Measurements from ENCODE around the gene CPA2.
A peak's percentile ranks its signal among the peaks of the same experiment; 100 is the strongest.
"Not testable (repeated sequence)": the region's sequence is repeated elsewhere in the genome, so short reads cannot be mapped to it uniquely, and the experiment has no call there.

The CPA2 gene

GRCh38 chr7:130232209-130232608 lies 34.5 kb upstream of the CPA2 start:
- H3K36me3 ChIP-seq (replicated peaks in 1 of 2; ENCODE audit: control insufficient read depth in 2 of 2, insufficient read depth in 2 of 2, low read length in 2 of 2): peaks cover 0 to 2% of the 10 kb centered on the region in 2 donors
- no peak overlapping the region for H3K27ac ChIP-seq (replicated peaks; ENCODE audit: low read length)
- H3K9me3 ChIP-seq (replicated peaks in 1 of 2; ENCODE audit: control insufficient read depth in 2 of 2, insufficient read depth in 1 of 2, low read depth in 1 of 2, low read length in 2 of 2): peaks cover 2 to 4% of the 10 kb centered on the region in 2 donors
- H3K4me3 ChIP-seq (ENCODE audit: low read length in 2 of 2): no peak overlapping the region
- H2BK12ac ChIP-seq (ENCODE audit: low read length): no peak overlapping the region
- peak overlapping the region; percentile 40 for H2AK5ac ChIP-seq (ENCODE audit: low read depth, low read length)
- DNase-seq (ENCODE audit: low spot score): no peak
- H4K8ac ChIP-seq (ENCODE audit: low read depth, low read length): no peak overlapping the region
- peaks cover 6 to 14% of the 10 kb centered on the region in 2 donors for H3K4me1 ChIP-seq (ENCODE audit: control insufficient read depth in 2 of 2, insufficient read depth in 1 of 2, low read depth in 1 of 2, low read length in 2 of 2)
- no peak overlapping the region for H3K4me2 ChIP-seq (ENCODE audit: insufficient read depth, low read length, poor library complexity, severe bottlenecking)
- H3K23ac ChIP-seq (ENCODE audit: low read depth, low read length, poor library complexity): no peak overlapping the region
- no peak overlapping the region for H3K14ac ChIP-seq (ENCODE audit: low read length)
- no peak overlapping the region for H3K4ac ChIP-seq (ENCODE audit: low read length)
- no peak overlapping the region for H3K9ac ChIP-seq (ENCODE audit: low read depth, low read length, poor library complexity)
- WGBS, 2 donors (ENCODE audit: extremely low coverage in 2 of 2, insufficient read length in 2 of 2, insufficient replicate concordance in 1 of 2): no CpG with 5 or more reads among the region's 2 CpGs
- H2BK15ac ChIP-seq (ENCODE audit: low read length): peak overlapping the region; percentile 37
- no peaks in the 10 kb centered on the region for H3K79me1 ChIP-seq (ENCODE audit: low read depth, low read length)
- H3K27me3 ChIP-seq (ENCODE audit: control insufficient read depth in 3 of 3, insufficient read depth in 3 of 3, low read depth in 1 of 3, low read length in 3 of 3): no peaks in the 10 kb centered on the region
- H2BK5ac ChIP-seq (ENCODE audit: low read length): peak overlapping the region; percentile 43
- no peak overlapping the region for H4K91ac ChIP-seq (ENCODE audit: low read depth, low read length, poor library complexity)
- peak overlapping the region; percentile 42 for H3K18ac ChIP-seq (ENCODE audit: low read length)
- H2BK120ac ChIP-seq (ENCODE audit: low read depth, low read length): no peak overlapping the region
- H2AFZ ChIP-seq (ENCODE audit: low read length): peak overlapping the region; percentile 32

GRCh38 chr7:130234078-130234477 lies 32.6 kb upstream of the CPA2 start:
- no peak overlapping the region for H3K4ac ChIP-seq (ENCODE audit: low read length)
- no peak overlapping the region for H2BK120ac ChIP-seq (ENCODE audit: low read depth, low read length)
- H3K4me3 ChIP-seq (ENCODE audit: low read length in 2 of 2): no peak overlapping the region
- no peak overlapping the region for H3K23ac ChIP-seq (ENCODE audit: low read depth, low read length, poor library complexity)
- DNase-seq (ENCODE audit: low spot score): no peak
- H3K27me3 ChIP-seq (ENCODE audit: control insufficient read depth in 3 of 3, insufficient read depth in 3 of 3, low read depth in 1 of 3, low read length in 3 of 3): no peaks in the 10 kb centered on the region
- no peak overlapping the region for H3K27ac ChIP-seq (replicated peaks; ENCODE audit: low read length)
- H2BK5ac ChIP-seq (ENCODE audit: low read length): no peak overlapping the region
- no peak overlapping the region for H4K8ac ChIP-seq (ENCODE audit: low read depth, low read length)
- no peak overlapping the region for H2AK5ac ChIP-seq (ENCODE audit: low read depth, low read length)
- no peak overlapping the region for H2AFZ ChIP-seq (ENCODE audit: low read length)
- WGBS, 2 donors (ENCODE audit: extremely low coverage in 2 of 2, insufficient read length in 2 of 2, insufficient replicate concordance in 1 of 2): no CpG with 5 or more reads among the region's 2 CpGs
- H3K36me3 ChIP-seq (replicated peaks in 1 of 2; ENCODE audit: control insufficient read depth in 2 of 2, insufficient read depth in 2 of 2, low read length in 2 of 2): peaks cover 0 to 2% of the 10 kb centered on the region in 2 donors
- no peak overlapping the region for H3K4me2 ChIP-seq (ENCODE audit: insufficient read depth, low read length, poor library complexity, severe bottlenecking)
- H3K4me1 ChIP-seq (ENCODE audit: control insufficient read depth in 2 of 2, insufficient read depth in 1 of 2, low read depth in 1 of 2, low read length in 2 of 2): peaks cover under 1 to 13% of the 10 kb centered on the region in 2 donors
- no peak overlapping the region for H4K91ac ChIP-seq (ENCODE audit: low read depth, low read length, poor library complexity)
- peaks cover 2 to 4% of the 10 kb centered on the region in 2 donors for H3K9me3 ChIP-seq (replicated peaks in 1 of 2; ENCODE audit: control insufficient read depth in 2 of 2, insufficient read depth in 1 of 2, low read depth in 1 of 2, low read length in 2 of 2)
- H3K14ac ChIP-seq (ENCODE audit: low read length): no peak overlapping the region
- H3K9ac ChIP-seq (ENCODE audit: low read depth, low read length, poor library complexity): no peak overlapping the region
- H3K79me1 ChIP-seq (ENCODE audit: low read depth, low read length): no peaks in the 10 kb centered on the region
- H3K18ac ChIP-seq (ENCODE audit: low read length): no peak overlapping the region
- H2BK15ac ChIP-seq (ENCODE audit: low read length): no peak overlapping the region
- H2BK12ac ChIP-seq (ENCODE audit: low read length): no peak overlapping the region

GRCh38 chr7:130236361-130236760 lies 30.3 kb upstream of the CPA2 start:
- no CpG with 5 or more reads among the region's 4 CpGs for WGBS, 2 donors (ENCODE audit: extremely low coverage in 2 of 2, insufficient read length in 2 of 2, insufficient replicate concordance in 1 of 2)
- not testable (repeated sequence) for H2BK15ac ChIP-seq (ENCODE audit: low read length); H4K91ac ChIP-seq (ENCODE audit: low read depth, low read length, poor library complexity); H2BK120ac ChIP-seq (ENCODE audit: low read depth, low read length); H3K36me3 ChIP-seq (replicated peaks in 1 of 2; ENCODE audit: control insufficient read depth in 2 of 2, insufficient read depth in 2 of 2, low read length in 2 of 2); H3K9me3 ChIP-seq (replicated peaks in 1 of 2; ENCODE audit: control insufficient read depth in 2 of 2, insufficient read depth in 1 of 2, low read depth in 1 of 2, low read length in 2 of 2); H3K27ac ChIP-seq (replicated peaks; ENCODE audit: low read length); H2AFZ ChIP-seq (ENCODE audit: low read length); H4K8ac ChIP-seq (ENCODE audit: low read depth, low read length); H3K4me1 ChIP-seq (ENCODE audit: control insufficient read depth in 2 of 2, insufficient read depth in 1 of 2, low read depth in 1 of 2, low read length in 2 of 2); H3K4me2 ChIP-seq (ENCODE audit: insufficient read depth, low read length, poor library complexity, severe bottlenecking); H3K79me1 ChIP-seq (ENCODE audit: low read depth, low read length); H3K18ac ChIP-seq (ENCODE audit: low read length); H3K23ac ChIP-seq (ENCODE audit: low read depth, low read length, poor library complexity); H2BK12ac ChIP-seq (ENCODE audit: low read length); H2AK5ac ChIP-seq (ENCODE audit: low read depth, low read length); H3K9ac ChIP-seq (ENCODE audit: low read depth, low read length, poor library complexity); H3K14ac ChIP-seq (ENCODE audit: low read length); H3K4me3 ChIP-seq (ENCODE audit: low read length in 2 of 2); DNase-seq (ENCODE audit: low spot score); H3K4ac ChIP-seq (ENCODE audit: low read length); H2BK5ac ChIP-seq (ENCODE audit: low read length); H3K27me3 ChIP-seq (ENCODE audit: control insufficient read depth in 3 of 3, insufficient read depth in 3 of 3, low read depth in 1 of 3, low read length in 3 of 3)

GRCh38 chr7:130240240-130240639 lies 26.4 kb upstream of the CPA2 start:
- Histone ChIP-seq H4K8ac (ENCODE audit: low read depth, low read length) (no peak overlapping the region), H2BK5ac (ENCODE audit: low read length) (no peak overlapping the region), H3K4me1 (ENCODE audit: control insufficient read depth in 2 of 2, insufficient read depth in 1 of 2, low read depth in 1 of 2, low read length in 2 of 2) (peaks cover 0 to 1% of the 10 kb centered on the region in 2 donors), H2AK5ac (ENCODE audit: low read depth, low read length) (no peak overlapping the region), H2BK15ac (ENCODE audit: low read length) (peak overlapping the region; percentile 58), H3K14ac (ENCODE audit: low read length) (no peak overlapping the region), H3K27ac (replicated peaks; ENCODE audit: low read length) (no peak overlapping the region), H3K9me3 (replicated peaks in 1 of 2; ENCODE audit: control insufficient read depth in 2 of 2, insufficient read depth in 1 of 2, low read depth in 1 of 2, low read length in 2 of 2) (no peaks in the 10 kb centered on the region), H3K18ac (ENCODE audit: low read length) (no peak overlapping the region), H4K91ac (ENCODE audit: low read depth, low read length, poor library complexity) (no peak overlapping the region), H3K36me3 (replicated peaks in 1 of 2; ENCODE audit: control insufficient read depth in 2 of 2, insufficient read depth in 2 of 2, low read length in 2 of 2) (no peaks in the 10 kb centered on the region), H3K4ac (ENCODE audit: low read length) (no peak overlapping the region), H2AFZ (ENCODE audit: low read length) (peak overlapping the region; percentile 35), H3K27me3 (ENCODE audit: control insufficient read depth in 3 of 3, insufficient read depth in 3 of 3, low read depth in 1 of 3, low read length in 3 of 3) (no peaks in the 10 kb centered on the region), H3K23ac (ENCODE audit: low read depth, low read length, poor library complexity) (no peak overlapping the region), H3K4me2 (ENCODE audit: insufficient read depth, low read length, poor library complexity, severe bottlenecking) (no peak overlapping the region), H3K4me3 (ENCODE audit: low read length in 2 of 2) (no peak overlapping the region), H2BK12ac (ENCODE audit: low read length) (no peak overlapping the region), H3K79me1 (ENCODE audit: low read depth, low read length) (peaks cover 2% of the 10 kb centered on the region), H2BK120ac (ENCODE audit: low read depth, low read length) (no peak overlapping the region), H3K9ac (ENCODE audit: low read depth, low read length, poor library complexity) (no peak overlapping the region)
- no CpG with 5 or more reads among the region's 1 CpG for WGBS, 2 donors (ENCODE audit: extremely low coverage in 2 of 2, insufficient read length in 2 of 2, insufficient replicate concordance in 1 of 2)
- DNase-seq (ENCODE audit: low spot score): no peak
